Fibroblast of mammary gland (primary cell): Measurements from ENCODE around the gene TUBB3.
"Not testable (repeated sequence)": the region's sequence is repeated elsewhere in the genome, so short reads cannot be mapped to it uniquely, and the experiment has no call there.

ENCODE experiments used
- DNase-seq: peaks from one replicate; pipeline ENCODE4 v3.0.0-alpha.2; 2010; ENCODE audit warnings: low read depth
- H3K4me3 ChIP-seq: 2 replicates; pipeline ENCODE4 v1.5.1; 2011; ENCODE audit warnings: low read depth, mild to moderate bottlenecking, low read length, moderate library complexity; ENCODE audit not compliant: control insufficient read depth
- TF ChIP-seq, protein P1 (sequence below): conservative IDR thresholded peaks from 2 replicates; pipeline ENCODE4 v1.5.1; 2011; ENCODE audit warnings: low read depth, low read length, inconsistent platforms; ENCODE audit not compliant: control insufficient read depth, insufficient read depth

TUBB3 gene

DNA sequence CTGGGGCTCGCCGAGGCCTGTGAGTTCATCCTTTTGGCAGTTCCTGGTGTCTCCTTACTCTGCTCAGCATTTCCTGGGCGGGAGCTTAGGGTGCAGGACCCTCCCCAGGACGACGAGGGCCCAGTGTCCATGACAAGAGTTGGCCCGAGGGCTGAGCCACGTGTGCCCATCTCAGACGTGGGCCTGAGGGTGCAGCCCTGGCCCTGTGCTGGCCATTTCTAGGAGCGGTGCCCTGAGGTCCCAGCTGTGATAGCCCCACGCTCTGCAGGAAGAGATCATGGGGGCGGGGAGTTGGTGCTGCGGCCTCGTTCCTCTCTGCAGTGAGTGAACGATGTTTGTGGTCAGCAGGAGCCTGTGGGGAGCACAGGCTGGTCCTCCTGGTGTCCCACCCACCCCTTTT lies 10.5 kb upstream of the TUBB3 start:
- TF ChIP-seq, protein P1, sequence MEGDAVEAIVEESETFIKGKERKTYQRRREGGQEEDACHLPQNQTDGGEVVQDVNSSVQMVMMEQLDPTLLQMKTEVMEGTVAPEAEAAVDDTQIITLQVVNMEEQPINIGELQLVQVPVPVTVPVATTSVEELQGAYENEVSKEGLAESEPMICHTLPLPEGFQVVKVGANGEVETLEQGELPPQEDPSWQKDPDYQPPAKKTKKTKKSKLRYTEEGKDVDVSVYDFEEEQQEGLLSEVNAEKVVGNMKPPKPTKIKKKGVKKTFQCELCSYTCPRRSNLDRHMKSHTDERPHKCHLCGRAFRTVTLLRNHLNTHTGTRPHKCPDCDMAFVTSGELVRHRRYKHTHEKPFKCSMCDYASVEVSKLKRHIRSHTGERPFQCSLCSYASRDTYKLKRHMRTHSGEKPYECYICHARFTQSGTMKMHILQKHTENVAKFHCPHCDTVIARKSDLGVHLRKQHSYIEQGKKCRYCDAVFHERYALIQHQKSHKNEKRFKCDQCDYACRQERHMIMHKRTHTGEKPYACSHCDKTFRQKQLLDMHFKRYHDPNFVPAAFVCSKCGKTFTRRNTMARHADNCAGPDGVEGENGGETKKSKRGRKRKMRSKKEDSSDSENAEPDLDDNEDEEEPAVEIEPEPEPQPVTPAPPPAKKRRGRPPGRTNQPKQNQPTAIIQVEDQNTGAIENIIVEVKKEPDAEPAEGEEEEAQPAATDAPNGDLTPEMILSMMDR, result no peak
- no peak overlapping the region for H3K4me3 ChIP-seq
- no peak for DNase-seq

DNA sequence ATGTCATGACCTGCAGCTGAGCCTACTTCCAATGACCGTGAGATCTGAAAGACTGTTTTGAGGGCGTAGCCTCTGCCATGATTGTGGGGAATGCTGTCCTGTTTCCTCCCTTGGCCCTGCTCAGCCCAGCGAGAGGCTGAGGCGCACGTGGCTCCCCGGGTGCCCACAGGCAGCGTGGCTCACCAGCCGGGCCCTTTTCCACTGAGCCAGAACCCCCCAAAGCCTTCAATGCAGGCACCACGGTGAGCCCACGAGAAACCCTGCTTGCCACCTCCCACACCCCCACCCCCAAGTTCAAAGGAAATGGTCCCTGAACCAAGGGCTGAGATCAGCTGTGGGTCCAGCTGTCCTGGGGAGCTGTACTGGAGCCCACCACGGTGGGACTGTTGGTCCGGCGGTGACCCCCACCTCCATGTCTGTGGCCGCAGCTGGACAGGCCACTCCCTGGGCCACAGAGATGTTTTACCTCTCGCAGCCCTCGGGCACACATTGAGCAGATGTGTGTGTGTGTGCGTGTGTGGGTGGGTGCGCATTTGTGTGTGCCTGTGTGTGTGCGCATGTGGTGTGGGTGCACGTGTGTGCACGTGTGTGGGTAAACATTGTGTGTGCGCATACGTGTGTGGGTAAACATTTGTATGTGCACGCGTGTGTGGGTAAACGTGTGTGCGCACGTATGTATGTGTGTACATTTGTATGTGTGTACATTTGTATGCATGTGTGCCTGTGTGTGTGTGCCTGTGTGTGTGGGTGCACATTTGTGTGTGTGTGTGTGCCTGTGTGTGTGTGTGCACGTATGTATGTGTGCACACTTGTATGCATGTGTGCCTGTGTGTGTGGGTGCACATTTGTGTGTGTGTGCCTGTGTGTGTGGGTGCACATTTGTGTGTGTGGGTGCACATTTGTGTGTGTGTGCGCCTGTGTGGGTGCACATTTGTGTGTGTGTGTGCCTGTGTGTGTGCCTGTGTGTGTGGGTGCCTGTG lies 9.4 kb upstream of the TUBB3 start:
- TF ChIP-seq, protein P1, result no peak
- no peak for DNase-seq
- H3K4me3 ChIP-seq, result no peak overlapping the region

DNA sequence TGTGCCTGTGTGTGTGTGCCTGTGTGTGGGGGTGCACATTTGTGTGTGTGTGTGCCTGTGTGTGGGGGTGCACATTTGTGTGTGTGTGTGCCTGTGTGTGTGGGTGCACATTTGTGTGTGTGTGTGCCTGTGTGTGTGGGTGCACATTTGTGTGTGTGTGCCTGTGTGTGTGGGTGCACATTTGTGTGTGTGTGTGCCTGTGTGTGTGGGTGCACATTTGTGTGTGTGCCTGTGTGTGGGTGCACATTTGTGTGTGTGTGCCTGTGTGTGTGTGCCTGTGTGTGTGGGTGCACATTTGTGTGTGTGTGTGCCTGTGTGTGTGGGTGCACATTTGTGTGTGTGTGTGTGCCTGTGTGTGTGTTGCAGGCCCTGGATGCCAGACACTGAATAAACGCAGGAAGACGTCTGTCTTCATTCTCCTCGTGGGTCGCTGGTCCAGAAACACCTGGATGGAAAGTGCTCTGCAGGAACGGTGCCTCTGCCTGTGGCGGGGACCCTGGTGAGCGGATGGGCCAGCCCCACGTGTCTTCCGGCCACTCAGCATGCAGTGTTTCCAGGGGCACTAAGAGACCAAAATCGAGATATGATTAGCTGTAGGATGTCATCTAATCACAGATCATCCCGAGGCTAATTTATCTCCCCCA lies 8.4 kb upstream of the TUBB3 start:
- DNase-seq, H3K4me3 ChIP-seq: not testable (repeated sequence)

DNA sequence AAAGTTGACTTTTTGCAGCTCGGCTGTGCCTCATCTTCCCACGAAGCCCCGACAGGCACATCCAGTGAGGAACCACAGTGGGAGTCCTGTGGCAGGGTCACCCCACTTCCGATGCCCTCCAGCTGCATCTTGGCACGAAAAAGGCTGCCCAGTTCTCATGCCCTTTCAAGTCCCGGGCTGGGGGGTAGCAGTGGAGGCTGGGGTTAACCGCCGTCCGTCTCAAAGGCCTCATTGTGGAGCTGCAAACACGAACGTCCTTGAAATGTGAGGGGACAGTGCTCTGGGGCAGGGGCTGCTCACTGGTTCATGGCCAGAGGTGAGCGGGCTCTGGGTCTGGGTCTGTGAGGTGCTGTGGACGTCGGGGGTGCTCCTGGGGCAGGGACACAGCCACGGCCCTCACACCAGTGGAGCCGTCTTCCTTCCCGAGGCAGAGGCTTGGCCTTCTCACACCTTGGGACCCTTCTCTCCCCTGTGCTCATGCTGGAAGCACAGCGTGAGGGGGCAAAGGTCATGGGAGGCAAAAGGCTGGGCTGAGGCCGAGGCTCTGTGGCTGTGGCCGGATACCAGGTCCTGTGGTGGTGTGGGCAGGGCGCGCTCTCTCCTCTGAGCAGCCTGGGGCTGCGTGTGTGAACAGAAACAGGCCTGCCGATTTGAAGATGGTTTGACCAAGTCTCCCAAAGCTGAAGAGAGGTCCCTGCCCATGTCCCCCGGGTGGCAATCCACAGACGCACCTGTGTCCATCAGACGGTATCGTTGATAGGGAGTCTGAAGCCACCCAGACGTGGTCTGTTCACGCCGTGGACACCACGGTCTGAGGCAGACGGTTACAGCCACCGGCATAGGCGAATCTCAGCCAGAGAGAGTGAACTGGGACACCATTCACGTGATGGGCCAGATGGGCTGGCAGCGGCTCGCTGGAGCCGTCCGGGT lies 7.6 kb upstream of the TUBB3 start:
- TF ChIP-seq, protein P1, result no peak
- DNase-seq, result no peak
- H3K4me3 ChIP-seq, result no peak overlapping the region

DNA sequence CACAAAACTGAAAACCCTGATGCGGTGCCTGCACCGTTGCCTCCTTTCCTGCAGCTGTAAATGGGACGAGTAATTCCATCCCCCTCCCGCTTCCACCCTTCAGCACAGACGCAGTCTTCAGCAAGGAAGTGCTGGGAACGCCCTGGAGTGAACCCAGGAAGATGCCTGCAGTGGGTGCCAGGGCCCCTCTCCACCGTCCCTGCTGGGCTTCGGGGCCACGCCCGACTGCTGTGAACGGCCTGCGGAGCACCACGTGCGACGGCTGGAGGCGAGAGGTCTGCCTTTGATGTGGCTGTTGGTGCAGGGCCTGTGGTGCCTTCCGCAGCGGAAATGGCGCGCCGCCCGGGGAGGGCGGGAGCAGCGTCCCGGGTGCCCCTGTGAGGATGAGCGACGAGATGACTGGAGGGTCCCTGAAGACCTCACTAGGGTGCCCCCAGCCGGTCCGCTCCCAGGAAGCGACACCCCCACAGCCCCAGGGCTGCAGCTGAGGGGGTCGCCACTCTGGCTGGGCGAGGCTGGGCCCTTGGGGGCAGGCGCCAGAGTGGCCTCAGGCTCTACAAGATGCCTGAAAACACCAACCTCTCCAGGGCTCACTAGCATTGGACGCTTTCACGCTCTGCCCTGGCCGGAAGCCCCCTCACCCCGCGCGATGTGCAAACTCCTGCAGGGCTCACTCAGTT lies 5.2 kb upstream of the TUBB3 start:
- DNase-seq, result peak; percentile 96
- H3K4me3 ChIP-seq, result peak overlapping the region; percentile 27
- TF ChIP-seq, protein P1, result no peak

DNA sequence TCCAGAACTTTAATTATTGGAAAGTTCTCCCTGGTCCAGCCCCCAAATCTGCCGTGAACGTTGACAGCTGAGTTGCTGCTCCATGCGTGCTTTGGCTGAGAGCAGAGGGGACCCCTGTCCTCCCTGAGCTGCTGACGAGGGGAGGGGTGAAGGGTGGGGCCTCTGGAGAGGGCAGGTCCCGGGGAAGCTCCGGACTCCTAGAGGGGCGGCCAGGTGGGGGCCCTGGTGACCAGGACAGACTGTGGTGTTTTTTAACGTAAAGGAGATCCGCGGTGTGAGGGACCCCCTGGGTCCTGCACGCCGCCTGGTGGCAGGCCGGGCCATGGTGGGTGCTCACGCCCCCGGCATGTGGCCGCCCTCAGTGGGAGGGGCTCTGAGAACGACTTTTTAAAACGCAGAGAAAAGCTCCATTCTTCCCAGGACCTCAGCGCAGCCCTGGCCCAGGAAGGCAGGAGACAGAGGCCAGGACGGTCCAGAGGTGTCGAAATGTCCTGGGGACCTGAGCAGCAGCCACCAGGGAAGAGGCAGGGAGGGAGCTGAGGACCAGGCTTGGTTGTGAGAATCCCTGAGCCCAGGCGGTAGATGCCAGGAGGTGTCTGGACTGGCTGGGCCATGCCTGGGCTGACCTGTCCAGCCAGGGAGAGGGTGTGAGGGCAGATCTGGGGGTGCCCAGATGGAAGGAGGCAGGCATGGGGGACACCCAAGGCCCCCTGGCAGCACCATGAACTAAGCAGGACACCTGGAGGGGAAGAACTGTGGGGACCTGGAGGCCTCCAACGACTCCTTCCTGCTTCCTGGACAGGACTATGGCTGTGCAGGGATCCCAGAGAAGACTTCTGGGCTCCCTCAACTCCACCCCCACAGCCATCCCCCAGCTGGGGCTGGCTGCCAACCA lies 4.4 kb upstream of the TUBB3 start, which contains the start of gene MC1R:
Gene MC1R, plus strand, starts transcription at position 410 of the 895 bp plus-strand sequence. Its CDS starts 397 bp downstream, at position 807.
- peak; percentile 39 for DNase-seq
- peak within 1 kb of the TSS; percentile 27 for H3K4me3 ChIP-seq
- TF ChIP-seq, protein P1, result peak; percentile 51
